Measurements from ENCODE around the gene PTPN14.

Gene PTPN14

GRCh38 chr1:214324896-214325800, 226.3 kb downstream of the PTPN14 start:
- Histone ChIP-seq H3K9ac (ENCODE audit: low read depth, low read length) (no peak overlapping the region), H3K4me3 (ENCODE audit: low read depth in 1 of 2, low read length in 2 of 2) (no peak overlapping the region), H3K79me2 (ENCODE audit: insufficient read depth, low read length) (no peaks in the 10 kb centered on the region), H3K27me3 (ENCODE audit: insufficient read depth, low read length, poor library complexity) (no peaks in the 10 kb centered on the region), H4K20me1 (ENCODE audit: insufficient read depth, low read length) (0 out of 2 replicates have a peak, but pooled peaks cover 4% of the 10 kb centered on the region), H3K9me3 (ENCODE audit: insufficient read depth, low read length, severe bottlenecking) (no peaks in the 10 kb centered on the region), H3K4me2 (ENCODE audit: insufficient read depth, low read length) (no peak overlapping the region), H3K36me3 (ENCODE audit: insufficient read depth, low read length) (peaks cover 70% of the 10 kb centered on the region), H2AFZ (ENCODE audit: low read depth, low read length) (no peak overlapping the region), H3K4me1 (ENCODE audit: insufficient read depth, low read length) (no peaks in the 10 kb centered on the region), H3K27ac (ENCODE audit: low read length) (no peak overlapping the region)
- TF ChIP-seq CTCF (IDR thresholded peaks at IDR 0.05; ENCODE audit: borderline replicate concordance, extremely low read depth, low read length, poor library complexity, severe bottlenecking) (no peak), EZH2 (IDR thresholded peaks at IDR 0.05; ENCODE audit: borderline replicate concordance, low read depth, low read length, severe bottlenecking) (no peak)
- DNase-seq = no peak
- no peak for ATAC-seq (ENCODE audit: insufficient read depth, low read depth)

GRCh38 chr1:214321705-214322453, 229.5 kb downstream of the PTPN14 start:
- H3K4me3 ChIP-seq (ENCODE audit: low read depth in 1 of 2, low read length in 2 of 2) = no peak overlapping the region
- H3K4me1 ChIP-seq (ENCODE audit: insufficient read depth, low read length) = no peaks in the 10 kb centered on the region
- no peak overlapping the region for H3K4me2 ChIP-seq (ENCODE audit: insufficient read depth, low read length)
- no peak overlapping the region for H3K27ac ChIP-seq (ENCODE audit: low read length)
- peaks cover 70% of the 10 kb centered on the region for H3K36me3 ChIP-seq (ENCODE audit: insufficient read depth, low read length)
- ATAC-seq (ENCODE audit: insufficient read depth, low read depth) (no peak), DNase-seq (no peak)
- TF ChIP-seq CTCF (IDR thresholded peaks at IDR 0.05; ENCODE audit: borderline replicate concordance, extremely low read depth, low read length, poor library complexity, severe bottlenecking) = no peak
- TF ChIP-seq EZH2 (IDR thresholded peaks at IDR 0.05; ENCODE audit: borderline replicate concordance, low read depth, low read length, severe bottlenecking) = no peak
- H3K9ac ChIP-seq (ENCODE audit: low read depth, low read length) = no peak overlapping the region
- H3K9me3 ChIP-seq (ENCODE audit: insufficient read depth, low read length, severe bottlenecking) = no peaks in the 10 kb centered on the region
- no peaks in the 10 kb centered on the region for H3K27me3 ChIP-seq (ENCODE audit: insufficient read depth, low read length, poor library complexity)
- H3K79me2 ChIP-seq (ENCODE audit: insufficient read depth, low read length) = no peaks in the 10 kb centered on the region
- 0 out of 2 replicates have a peak, but pooled peaks cover 4% of the 10 kb centered on the region for H4K20me1 ChIP-seq (ENCODE audit: insufficient read depth, low read length)
- no peak overlapping the region for H2AFZ ChIP-seq (ENCODE audit: low read depth, low read length)

GRCh38 chr1:214319938-214320337, 231.5 kb downstream of the PTPN14 start:
- Histone ChIP-seq H3K36me3 (ENCODE audit: insufficient read depth, low read length) (peaks cover 74% of the 10 kb centered on the region), H3K4me2 (ENCODE audit: insufficient read depth, low read length) (no peak overlapping the region), H3K9ac (ENCODE audit: low read depth, low read length) (no peak overlapping the region), H3K27ac (ENCODE audit: low read length) (no peak overlapping the region), H3K79me2 (ENCODE audit: insufficient read depth, low read length) (no peaks in the 10 kb centered on the region), H3K4me1 (ENCODE audit: insufficient read depth, low read length) (no peaks in the 10 kb centered on the region), H2AFZ (ENCODE audit: low read depth, low read length) (no peak overlapping the region), H3K27me3 (ENCODE audit: insufficient read depth, low read length, poor library complexity) (no peaks in the 10 kb centered on the region), H3K9me3 (ENCODE audit: insufficient read depth, low read length, severe bottlenecking) (no peaks in the 10 kb centered on the region), H3K4me3 (ENCODE audit: low read depth in 1 of 2, low read length in 2 of 2) (no peak overlapping the region), H4K20me1 (ENCODE audit: insufficient read depth, low read length) (0 out of 2 replicates have a peak, but pooled peaks cover 4% of the 10 kb centered on the region)
- no peak for DNase-seq
- no peak for ATAC-seq (ENCODE audit: insufficient read depth, low read depth)
- TF ChIP-seq CTCF (IDR thresholded peaks at IDR 0.05; ENCODE audit: borderline replicate concordance, extremely low read depth, low read length, poor library complexity, severe bottlenecking) = peak; percentile 41
- TF ChIP-seq EZH2 (IDR thresholded peaks at IDR 0.05; ENCODE audit: borderline replicate concordance, low read depth, low read length, severe bottlenecking) = no peak
